ENCODE results near the gene XIRP2. TPM values are rescaled to one million over a fixed set of nuclear protein-coding genes. Genes with fewer than 3 reads are reported as not detected.

Gene XIRP2
- total and polyA plus RNA-seq, 2 of the 8 experiments (the other 6 are each of a cell fraction or from before 2014, with no cell fraction given): 0.11 TPM; not detected in 1

GRCh38 chr2:167187978-167188967 is 300.0 kb downstream of the XIRP2 start:
- Histone ChIP-seq H2BK120ac (replicated peaks; ENCODE audit: low read depth, low read length) (no peak overlapping the region), H4K91ac (replicated peaks; ENCODE audit: insufficient read length, low read length) (no peak overlapping the region), H3K4me3 (ENCODE audit: extremely low read depth in 1 of 4, insufficient read depth in 2 of 4, low read depth in 3 of 4, low read length in 4 of 4) (no peak overlapping the region), H3K36me3 (ENCODE audit: control insufficient read depth in 2 of 4, insufficient read depth in 4 of 4, low read length in 3 of 4) (no peaks in the 10 kb centered on the region), H3K79me2 (ENCODE audit: control insufficient read depth in 1 of 2, insufficient read depth in 2 of 2, low read length in 2 of 2) (no peaks in the 10 kb centered on the region), H2BK15ac (ENCODE audit: low read length) (no peak overlapping the region), H4K20me1 (replicated peaks in 1 of 2; ENCODE audit: control insufficient read depth in 1 of 2, insufficient read depth in 2 of 2, low read length in 2 of 2) (no peaks in the 10 kb centered on the region), H3K27me3 (replicated peaks in 1 of 4; ENCODE audit: control insufficient read depth in 3 of 4, extremely low read depth in 1 of 4, insufficient read depth in 3 of 4, low read length in 3 of 4) (no peaks in the 10 kb centered on the region), H3K14ac (ENCODE audit: insufficient read length) (no peak overlapping the region), H3K18ac (ENCODE audit: extremely low read depth, low read length) (no peak overlapping the region), H4K8ac (ENCODE audit: extremely low read depth, insufficient read depth, low read length) (no peak overlapping the region), H3K23ac (ENCODE audit: insufficient read length) (no peak overlapping the region), H2BK12ac (ENCODE audit: low read depth, low read length) (no peak overlapping the region), H2AK5ac (ENCODE audit: low read depth, low read length) (no peak overlapping the region), H3K56ac (replicated peaks; ENCODE audit: insufficient read length, low read depth, low read length) (no peak overlapping the region), H3K23me2 (ENCODE audit: low read depth, low read length) (no peaks in the 10 kb centered on the region), H3K4ac (replicated peaks; ENCODE audit: insufficient read length, low read depth, low read length) (no peak overlapping the region), H3K9me3 (ENCODE audit: insufficient read depth in 2 of 2, low read depth in 1 of 2, low read length in 1 of 2) (no peaks in the 10 kb centered on the region), H3K27ac (ENCODE audit: low read depth, low read length) (no peak overlapping the region), H2BK5ac (ENCODE audit: low read depth, low read length) (no peak overlapping the region), H3K4me2 (ENCODE audit: insufficient read depth in 1 of 2, low read depth in 2 of 2, low read length in 2 of 2) (no peak overlapping the region), H3K79me1 (ENCODE audit: low read depth, low read length) (no peaks in the 10 kb centered on the region), H2BK20ac (ENCODE audit: low read length) (no peak overlapping the region), H4K5ac (ENCODE audit: insufficient read length, low read depth, low read length) (no peak overlapping the region), H2AFZ (ENCODE audit: low read length) (no peak overlapping the region), H3K9ac (replicated peaks in 1 of 4; ENCODE audit: extremely low read depth in 1 of 4, low read depth in 3 of 4, low read length in 3 of 4) (no peak overlapping the region), H3K4me1 (replicated peaks in 1 of 4; ENCODE audit: control insufficient read depth in 3 of 4, insufficient read depth in 4 of 4, low read length in 3 of 4) (peaks cover 0 to 2% (median 0%) of the 10 kb centered on the region in 4 experiments; a peak in 2 of 7 replicates)
- TF ChIP-seq POU5F1 (IDR thresholded peaks at IDR 0.05; ENCODE audit: low read depth, low read length) (no peak), NRF1 (IDR thresholded peaks at IDR 0.05; ENCODE audit: low read depth, low read length) (no peak), CHD1 (IDR thresholded peaks at IDR 0.05; ENCODE audit: low read depth, low read length) (no peak), SP1 (IDR thresholded peaks at IDR 0.05; ENCODE audit: low read depth, low read length) (no peak)
- 90% methylated on average over 5 of the region's 5 CpGs; no CpG with 5 or more reads in 1 of the 2 experiments for WGBS, 2 experiments (ENCODE audit: extremely low coverage in 1 of 2, insufficient coverage in 1 of 2, insufficient read length in 1 of 2, insufficient replicate concordance in 2 of 2, low coverage in 1 of 2, low lambda C conversion rate in 2 of 2, missing lambda C conversion rate in 1 of 2)
- no peak for DNase-seq (ENCODE audit: low read depth in 1 of 2, low spot score in 2 of 2)
- no peak for FAIRE-seq
- POLR2A ChIA-PET (ENCODE audit: partially characterized antibody): no interaction called here
- CTCF ChIA-PET (ENCODE audit: partially characterized antibody): interaction anchor here (0.5 to 1.9 kb wide), 2 partner anchors 23 to 1574 kb away, joined by 4 read pairs; no protein-coding TSS in a partner anchor

All from H1 (cell line).